GM23248 (cell line): Measurements from ENCODE around the gene LTBR. TPM values are rescaled to one million over a fixed set of nuclear protein-coding genes. Genes with fewer than 3 reads are reported as not detected.

Experiments
- DNase-seq: peaks from one replicate; pipeline ENCODE4 v3.0.0-alpha.2; 2015
- H2AFZ ChIP-seq: fragments of 200-600 bp; sonication (generic); 2 replicates; pipeline ENCODE4 v1.6.1; 2016; ENCODE audit warnings: antibody characterized with exemption
- H3F3A ChIP-seq: fragments of 200-600 bp; sonication (generic); 2 replicates; pipeline ENCODE4 v1.6.1; 2016; ENCODE audit warnings: mild to moderate bottlenecking, antibody characterized with exemption, mixed run types; ENCODE audit not compliant: insufficient read depth
- H3K27ac ChIP-seq: fragments of 200-600 bp; sonication (generic); 2 replicates; pipeline ENCODE4 v1.5.1; 2016; ENCODE audit warnings: mild to moderate bottlenecking
- H3K27me3 ChIP-seq: fragments of 200-600 bp; sonication (generic); replicated peaks from 2 replicates; pipeline ENCODE4 v1.6.1; 2016; ENCODE audit warnings: mild to moderate bottlenecking; ENCODE audit not compliant: insufficient read depth
- H3K36me3 ChIP-seq: fragments of 200-600 bp; sonication (generic); 2 replicates; pipeline ENCODE4 v1.6.1; 2016; ENCODE audit warnings: low read depth, mild to moderate bottlenecking
- H3K4me1 ChIP-seq: fragments of 200-600 bp; sonication (generic); 2 replicates; pipeline ENCODE4 v1.6.1; 2016; ENCODE audit warnings: mild to moderate bottlenecking; ENCODE audit not compliant: insufficient read depth
- H3K4me2 ChIP-seq: fragments of 200-600 bp; sonication (generic); one replicate; pipeline ENCODE4 v1.6.1; 2016; ENCODE audit warnings: mild to moderate bottlenecking; ENCODE audit not compliant: unreplicated experiment
- H3K4me3 ChIP-seq: fragments of 200-600 bp; sonication (generic); 2 replicates; pipeline ENCODE4 v1.5.1; 2016; ENCODE audit warnings: mild to moderate bottlenecking
- H3K79me2 ChIP-seq: fragments of 200-600 bp; sonication (generic); 2 replicates; pipeline ENCODE4 v1.6.1; 2016; ENCODE audit warnings: mild to moderate bottlenecking; ENCODE audit not compliant: insufficient read depth
- H3K9ac ChIP-seq: fragments of 200-600 bp; sonication (generic); 2 replicates; pipeline ENCODE4 v1.6.1; 2016; ENCODE audit warnings: mild to moderate bottlenecking
- H3K9me2 ChIP-seq: fragments of 200-600 bp; sonication (generic); 2 replicates; pipeline ENCODE4 v1.6.1; 2016; ENCODE audit warnings: mixed run types, mild to moderate bottlenecking, moderate library complexity; ENCODE audit not compliant: insufficient read depth
- H3K9me3 ChIP-seq: fragments of 200-600 bp; sonication (generic); one replicate; pipeline ENCODE4 v1.6.1; 2017; ENCODE audit warnings: low read depth
- H4K20me1 ChIP-seq: fragments of 200-600 bp; sonication (generic); 2 replicates; pipeline ENCODE4 v1.6.0; 2016; ENCODE audit not compliant: insufficient read depth
- EZH2 ChIP-seq: fragments of 200-600 bp; sonication (generic); IDR thresholded peaks from 2 replicates; pipeline ENCODE4 v1.6.1; 2018; ENCODE audit warnings: antibody characterized with exemption, mild to moderate bottlenecking; ENCODE audit not compliant: insufficient read depth, poor library complexity, severe bottlenecking
- EZH2phosphoT487 ChIP-seq: fragments of 200-600 bp; sonication (generic); IDR thresholded peaks from 2 replicates; pipeline ENCODE4 v1.6.1; 2018; ENCODE audit warnings: antibody characterized with exemption, moderate library complexity, mild to moderate bottlenecking, low read depth; ENCODE audit not compliant: insufficient read depth
- WGBS, 2 experiments: methylation state at CpG; one replicate each; pipeline ENCODE4 v1.1.6; 2015 to 2017; ENCODE audit warnings: low lambda C conversion rate in 2 of 2, low coverage in 1 of 2; ENCODE audit errors: missing lambda C conversion rate in 2 of 2; 5-methylcytosine and 5-hydroxymethylcytosine counted together
- in situ Hi-C: fragments of 300-500 bp; cut with MboI; formaldehyde crosslinking; loops from 2 replicates; pipeline ENCODE4 v1.15.0; 2020
- polyA plus RNA-seq: library from polyadenylated mRNA; unstranded; fragments of >200 nt; fragmentation: Nextera tagmentation; extraction: Ambion mirVana; gene quantifications from 2 replicates; pipeline ENCODE4 v1.2.1, GENCODE V29; 2016
- total RNA-seq: library from RNA; depleted of rRNA; stranded (reverse); fragments of >200 nt; shearing (Covaris generic); gene quantifications from 2 replicates; pipeline ENCODE4 v1.2.3, GENCODE V29; 2014

Gene LTBR
- total and polyA plus RNA-seq, 2 experiments from 2014 or later, result 113 to 147 TPM

GRCh38 chr12:6367065-6367968 lies 16.6 kb upstream of the LTBR start:
- H2AFZ ChIP-seq, result no peak overlapping the region

GRCh38 chr12:6367969-6368892 lies 15.7 kb upstream of the LTBR start:
- no peak overlapping the region for H3K4me2 ChIP-seq
- no peak overlapping the region for H3K9ac ChIP-seq
- peaks cover 17% of the 10 kb centered on the region; the same call in 1 of the 2 replicates for H3F3A ChIP-seq
- DNase-seq, result no peak
- TF ChIP-seq EZH2phosphoT487 (no peak), EZH2 (no peak)
- no peak overlapping the region for H2AFZ ChIP-seq
- peaks cover 28% of the 10 kb centered on the region for H3K4me1 ChIP-seq
- H3K4me3 ChIP-seq, result no peak overlapping the region
- no peaks in the 10 kb centered on the region for H4K20me1 ChIP-seq
- H3K36me3 ChIP-seq, result no peaks in the 10 kb centered on the region
- no peak overlapping the region for H3K27ac ChIP-seq
- no peaks in the 10 kb centered on the region for H3K9me2 ChIP-seq
- 75 to 76% methylated on average over 15 of the region's 15 CpGs for WGBS, 2 experiments
- in situ Hi-C loops, result no loop called here
- H3K9me3 ChIP-seq, result no peaks in the 10 kb centered on the region
- no peaks in the 10 kb centered on the region for H3K79me2 ChIP-seq
- H3K27me3 ChIP-seq, result no peaks in the 10 kb centered on the region

More at GRCh38 chr12:6367065-6367968, 16.6 kb upstream of the LTBR start:
- no peak overlapping the region for H3K4me3 ChIP-seq
- no peak overlapping the region for H3K27ac ChIP-seq
- WGBS, 2 experiments, result 58 to 63% methylated on average over 11 of the region's 11 CpGs
- H3K9me3 ChIP-seq, result no peaks in the 10 kb centered on the region
- TF ChIP-seq EZH2, result no peak
- no peak for TF ChIP-seq EZH2phosphoT487
- no peaks in the 10 kb centered on the region for H3K79me2 ChIP-seq
- peaks cover 8% of the 10 kb centered on the region; the same call in 1 of the 2 replicates for H3F3A ChIP-seq
- DNase-seq, result no peak
- H3K36me3 ChIP-seq, result no peaks in the 10 kb centered on the region
- H3K4me2 ChIP-seq, result no peak overlapping the region
- peaks cover 19% of the 10 kb centered on the region for H3K4me1 ChIP-seq
- H3K9ac ChIP-seq, result no peak overlapping the region
- H3K9me2 ChIP-seq, result no peaks in the 10 kb centered on the region
- in situ Hi-C loops, result no loop called here
- H4K20me1 ChIP-seq, result no peaks in the 10 kb centered on the region
- H3K27me3 ChIP-seq, result no peaks in the 10 kb centered on the region

GRCh38 chr12:6368906-6369525 lies 14.9 kb upstream of the LTBR start:
- TF ChIP-seq EZH2 (no peak), EZH2phosphoT487 (no peak)
- Histone ChIP-seq H3K4me2 (no peak overlapping the region), H3F3A (peaks cover 19% of the 10 kb centered on the region; the same call in 1 of the 2 replicates), H3K27ac (no peak overlapping the region), H3K4me3 (no peak overlapping the region), H3K9me2 (no peaks in the 10 kb centered on the region), H4K20me1 (no peaks in the 10 kb centered on the region), H3K36me3 (no peaks in the 10 kb centered on the region), H3K9ac (no peak overlapping the region), H3K9me3 (no peaks in the 10 kb centered on the region), H2AFZ (no peak overlapping the region), H3K27me3 (no peaks in the 10 kb centered on the region), H3K79me2 (no peaks in the 10 kb centered on the region), H3K4me1 (peaks cover 26% of the 10 kb centered on the region)
- in situ Hi-C loops, result no loop called here
- no peak for DNase-seq
- 80 to 82% methylated on average over 5 to 9 of the region's 9 CpGs for WGBS, 2 experiments
